Vagina (tissue), 2 donors: ENCODE results near the gene NFYB. TPM values are rescaled to one million over a fixed set of nuclear protein-coding genes. Genes with fewer than 3 reads are reported as not detected.
A peak's percentile ranks its signal among the peaks of the same experiment; 100 is the strongest.

Experiments used
- DNase-seq, 2 donors: peaks; one replicate each; pipeline ENCODE4 v3.0.0-alpha.2; 2017; ENCODE audit errors: extremely low spot score in 2 of 2
- H3K27ac ChIP-seq: fragments of 200-600 bp; sonication (generic); one replicate; pipeline ENCODE4 v1.5.1; 2019
- H3K27me3 ChIP-seq: fragments of 200-600 bp; sonication (generic); one replicate; pipeline ENCODE4 v1.5.1; 2019
- H3K36me3 ChIP-seq, 2 donors: fragments of 200-600 bp; sonication (generic); one replicate each; pipeline ENCODE4 v1.5.1; 2017 to 2019
- H3K4me1 ChIP-seq: fragments of 200-600 bp; sonication (generic); one replicate; pipeline ENCODE4 v1.5.1; 2019
- H3K4me3 ChIP-seq, 2 donors: fragments of 200-600 bp; sonication (generic); 1 replicate in 1 of 2; 2 replicates in 1 of 2; pipeline ENCODE4 v1.5.1; 2016 to 2019
- H3K9me3 ChIP-seq: fragments of 200-600 bp; sonication (generic); one replicate; pipeline ENCODE4 v1.5.1; 2019
- CTCF ChIP-seq, 3 experiments: fragments of 450-650 bp in 2 of 3; fragments of 200-600 bp in 1 of 3; sonication (generic) in 1 of 3; IDR thresholded peaks; one replicate each; pipeline ENCODE4 v1.5.1; 2017 to 2019; ENCODE audit warnings: antibody characterized with exemption in 3 of 3, mild to moderate bottlenecking in 2 of 3, moderate library complexity in 2 of 3
- POLR2A ChIP-seq, 2 donors: fragments of 450-650 bp; IDR thresholded peaks; one replicate each; pipeline ENCODE4 v1.6.1; 2017; ENCODE audit warnings: antibody characterized with exemption in 2 of 2, mild to moderate bottlenecking in 2 of 2, moderate library complexity in 2 of 2
- POLR2AphosphoS5 ChIP-seq, 2 donors: sonication (generic); formaldehyde crosslinking; IDR thresholded peaks; one replicate each; pipeline ENCODE4 v1.9.0; 2017; ENCODE audit warnings: antibody characterized with exemption in 2 of 2, mild to moderate bottlenecking in 2 of 2, low read depth in 1 of 2; ENCODE audit not compliant: insufficient read depth in 1 of 2
- intact Hi-C: fragments of 100-400 bp; cut with DNase I; formaldehyde crosslinking; loops from one replicate; pipeline ENCODE4 v1.15.1; 2023
- total RNA-seq: library from RNA; depleted of rRNA; stranded (reverse); fragments of >200 nt; gene quantifications from one replicate; pipeline ENCODE4 v1.2.3, GENCODE V29; 2016

Gene NFYB
- total RNA-seq, 1 donor from 2014 or later, result 32.9 TPM

DNA sequence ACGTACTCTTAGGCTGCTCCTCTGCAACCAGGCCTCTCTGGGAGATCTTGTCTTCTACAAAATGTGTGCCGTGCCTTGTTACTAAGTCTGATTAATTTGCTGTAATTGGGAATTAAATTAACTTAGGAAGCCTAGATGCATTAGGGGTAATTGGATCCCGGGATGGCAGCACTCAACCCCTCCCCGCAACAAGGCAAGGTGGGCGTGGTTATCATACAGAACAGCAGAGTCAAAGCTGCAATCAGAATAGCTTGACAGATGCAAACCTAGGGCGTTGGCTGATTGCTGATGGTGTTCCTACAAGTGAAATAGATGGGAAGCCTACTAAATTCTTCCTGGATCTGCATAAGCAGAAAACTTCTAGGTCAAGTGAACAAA is 34.5 kb upstream of the NFYB start:
- TF ChIP-seq POLR2AphosphoS5 (IDR thresholded peaks at IDR 0.05; ENCODE audit: insufficient read depth in 1 of 2, low read depth in 1 of 2), result no peak
- no peak for TF ChIP-seq POLR2A (IDR thresholded peaks at IDR 0.05)
- no peak for TF ChIP-seq CTCF (IDR thresholded peaks at IDR 0.05)
- Histone ChIP-seq H3K27ac (no peak overlapping the region), H3K27me3 (no peaks in the 10 kb centered on the region), H3K4me3 (no peak overlapping the region), H3K9me3 (no peaks in the 10 kb centered on the region), H3K36me3 (no peaks in the 10 kb centered on the region), H3K4me1 (peaks cover 12% of the 10 kb centered on the region)
- no peak for DNase-seq
- intact Hi-C loops, result no loop called here

- no peak overlapping the region for H3K27ac ChIP-seq
- H3K4me1 ChIP-seq, result peaks cover 9% of the 10 kb centered on the region
- H3K27me3 ChIP-seq, result no peaks in the 10 kb centered on the region
- H3K9me3 ChIP-seq, result no peaks in the 10 kb centered on the region
- H3K36me3 ChIP-seq, result no peaks in the 10 kb centered on the region
- peak; percentile 46 to 80 for DNase-seq
- intact Hi-C loops, result no loop called here
- no peak overlapping the region for H3K4me3 ChIP-seq
- TF ChIP-seq POLR2A (IDR thresholded peaks at IDR 0.05), result no peak
- no peak for TF ChIP-seq CTCF (IDR thresholded peaks at IDR 0.05)
- no peak for TF ChIP-seq POLR2AphosphoS5 (IDR thresholded peaks at IDR 0.05; ENCODE audit: insufficient read depth in 1 of 2, low read depth in 1 of 2)
Observed at GRCh38 chr12:104171785-104172569, 34.0 kb upstream of the NFYB start.

DNA sequence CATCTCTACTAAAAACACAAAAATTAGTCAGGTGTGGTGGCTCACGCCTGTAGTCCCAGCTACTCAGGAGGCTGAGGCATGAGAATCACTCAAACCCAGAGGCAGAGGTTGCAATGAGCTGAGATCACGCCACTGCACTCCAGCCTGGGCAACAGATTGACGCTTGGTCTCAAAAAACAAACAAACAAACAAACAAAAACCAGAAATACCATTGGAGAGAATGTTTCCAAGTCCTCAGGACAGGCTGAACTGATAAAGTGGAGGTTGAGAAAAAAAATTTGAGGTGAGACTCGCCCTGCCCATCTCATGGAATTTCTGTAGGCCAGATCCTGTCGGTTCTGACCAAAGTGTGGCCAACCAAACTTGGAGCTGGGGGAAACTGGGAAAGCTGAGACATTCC is 30.6 kb upstream of the NFYB start:
- Histone ChIP-seq H3K27me3 (no peaks in the 10 kb centered on the region), H3K27ac (no peak overlapping the region), H3K9me3 (no peaks in the 10 kb centered on the region), H3K4me3 (no peak overlapping the region), H3K4me1 (no peaks in the 10 kb centered on the region), H3K36me3 (no peaks in the 10 kb centered on the region)
- no peak for DNase-seq
- TF ChIP-seq POLR2AphosphoS5 (IDR thresholded peaks at IDR 0.05; ENCODE audit: insufficient read depth in 1 of 2, low read depth in 1 of 2), result no peak
- no peak for TF ChIP-seq CTCF (IDR thresholded peaks at IDR 0.05)
- no peak for TF ChIP-seq POLR2A (IDR thresholded peaks at IDR 0.05)
- intact Hi-C loops, result no loop called here

DNA sequence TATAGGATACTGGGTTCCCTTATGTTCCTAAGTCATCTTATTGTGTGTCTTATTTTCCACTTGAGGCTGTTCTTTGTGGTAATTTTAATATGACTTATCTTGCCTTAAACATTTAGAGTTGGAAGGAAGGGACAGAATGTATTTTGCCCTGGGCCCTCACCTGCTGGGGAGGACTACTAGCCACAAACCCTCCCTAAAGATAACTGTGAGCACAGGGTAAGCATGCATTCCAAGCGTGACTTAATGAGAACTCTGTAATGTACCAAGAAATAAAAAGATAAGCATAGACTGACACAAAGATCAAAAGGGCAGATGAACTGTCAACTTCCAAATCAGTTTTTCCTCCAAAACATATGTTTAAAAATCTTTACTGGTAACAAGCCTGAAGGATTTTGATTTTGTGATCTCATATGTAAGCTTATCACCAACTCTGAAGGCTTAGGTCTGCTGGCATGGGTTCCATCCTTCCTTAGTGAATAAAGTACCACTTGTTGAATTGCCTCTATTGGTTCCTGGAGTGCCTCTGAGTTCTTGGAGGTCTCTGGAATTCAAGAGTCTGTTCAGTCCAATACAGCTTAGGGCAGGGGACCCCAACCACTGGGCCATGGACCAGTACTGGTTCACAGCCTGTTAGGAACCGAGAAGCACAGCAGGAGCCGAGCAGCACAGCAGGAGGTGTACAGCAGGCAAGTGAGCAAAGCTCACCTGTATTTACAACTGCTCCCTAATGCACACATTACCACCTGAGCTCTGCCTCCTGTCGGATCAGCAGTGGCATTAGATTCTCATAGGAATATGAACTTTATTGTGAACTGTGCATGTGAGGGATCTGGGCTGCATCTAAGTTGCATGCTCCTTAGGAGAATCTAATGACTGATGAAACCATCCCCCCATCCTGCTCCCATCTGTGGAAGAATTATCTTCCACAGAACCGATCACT is 29.8 kb upstream of the NFYB start:
- no peak overlapping the region for H3K4me3 ChIP-seq
- H3K4me1 ChIP-seq, result no peaks in the 10 kb centered on the region
- H3K9me3 ChIP-seq, result no peaks in the 10 kb centered on the region
- no peaks in the 10 kb centered on the region for H3K27me3 ChIP-seq
- H3K27ac ChIP-seq, result no peak overlapping the region
- TF ChIP-seq POLR2A (IDR thresholded peaks at IDR 0.05) (no peak), CTCF (IDR thresholded peaks at IDR 0.05) (no peak), POLR2AphosphoS5 (IDR thresholded peaks at IDR 0.05; ENCODE audit: insufficient read depth in 1 of 2, low read depth in 1 of 2) (no peak)
- H3K36me3 ChIP-seq, result no peaks in the 10 kb centered on the region
- DNase-seq, result no peak
- intact Hi-C loops, result no loop called here
